ENCODE results near the gene KRTCAP2. TPM values are rescaled to one million over a fixed set of nuclear protein-coding genes. Genes with fewer than 3 reads are reported as not detected.
A peak's percentile ranks its signal among the peaks of the same experiment; 100 is the strongest.

Gene KRTCAP2
- total and polyA plus RNA-seq, 10 of the 15 experiments (the other 5 are each of a cell fraction or from before 2014, with no cell fraction given), result 61.3 to 238 (median 141) TPM

GRCh38 chr1:155209312-155209721 is 36.2 kb upstream of the KRTCAP2 start (continued):
- TF ChIP-seq RELB (IDR thresholded peaks at IDR 0.05; ENCODE audit: low read depth) (peak; percentile 94), ZBTB11 (CRISPR knock-in tag; IDR thresholded peaks at IDR 0.05) (no peak), E2F4 (IDR thresholded peaks at IDR 0.05; ENCODE audit: low read depth, low read length) (no peak), HSF1 (IDR thresholded peaks at IDR 0.05; ENCODE audit: low read depth, low read length) (no peak), TAF1 (IDR thresholded peaks at IDR 0.05; ENCODE audit: borderline replicate concordance, low read depth, low read length) (no peak), CBFB (IDR thresholded peaks at IDR 0.05; ENCODE audit: low read depth) (no peak), IRF5 (IDR thresholded peaks at IDR 0.05; ENCODE audit: borderline replicate concordance) (no peak)

Data from GM12878 (cell line).